Trophoblast cell (in vitro differentiated cells and primary cell): Measurements from ENCODE around the gene S100A12.

Experiments used
- DNase-seq, 2 donors: peaks; one replicate each; pipeline ENCODE4 v3.0.0-alpha.2; 2016
- H2AFZ ChIP-seq: 2 replicates; pipeline ENCODE4 v1.6.1; 2013; ENCODE audit warnings: low read length, moderate library complexity, mild to moderate bottlenecking; ENCODE audit not compliant: insufficient read depth, poor library complexity
- H2AK5ac ChIP-seq: 2 replicates; pipeline ENCODE4 v1.6.1; 2013; ENCODE audit warnings: mild to moderate bottlenecking, low read length
- H2BK120ac ChIP-seq: 2 replicates; pipeline ENCODE4 v1.6.1; 2013; ENCODE audit warnings: low read length, mild to moderate bottlenecking, moderate library complexity; ENCODE audit not compliant: insufficient read depth, poor library complexity
- H2BK12ac ChIP-seq: 2 replicates; pipeline ENCODE4 v1.6.1; 2013; ENCODE audit warnings: mild to moderate bottlenecking, low read length, moderate library complexity
- H2BK5ac ChIP-seq: 2 replicates; pipeline ENCODE4 v1.6.1; 2013; ENCODE audit warnings: low read length, low read depth, moderate library complexity, mild to moderate bottlenecking; ENCODE audit not compliant: poor library complexity
- H3K14ac ChIP-seq: 2 replicates; pipeline ENCODE4 v1.6.1; 2013; ENCODE audit warnings: mild to moderate bottlenecking, low read length
- H3K18ac ChIP-seq: 2 replicates; pipeline ENCODE4 v1.6.1; 2013; ENCODE audit warnings: mild to moderate bottlenecking, low read length
- H3K23ac ChIP-seq: 2 replicates; pipeline ENCODE4 v1.6.1; 2013; ENCODE audit warnings: low read length
- H3K27ac ChIP-seq: 2 replicates; pipeline ENCODE4 v1.5.1; 2013; ENCODE audit warnings: low read depth, mild to moderate bottlenecking, inconsistent platforms, low read length, moderate library complexity
- H3K27me3 ChIP-seq: 2 replicates; pipeline ENCODE4 v1.6.1; 2013; ENCODE audit warnings: inconsistent platforms, mild to moderate bottlenecking, low read length, moderate library complexity; ENCODE audit not compliant: insufficient read depth
- H3K36me3 ChIP-seq, 2 experiments: 1 replicate in 1 of 2; 2 replicates in 1 of 2; pipeline ENCODE4 v1.6.1; 2013; ENCODE audit warnings: low read length in 2 of 2, mild to moderate bottlenecking in 2 of 2, moderate library complexity in 1 of 2; ENCODE audit not compliant: insufficient read depth in 2 of 2, control insufficient read depth in 1 of 2
- H3K4ac ChIP-seq: 2 replicates; pipeline ENCODE4 v1.6.1; 2013; ENCODE audit warnings: low read depth, mild to moderate bottlenecking, low read length, moderate library complexity
- H3K4me1 ChIP-seq, 2 experiments: 1 replicate in 1 of 2; 2 replicates in 1 of 2; pipeline ENCODE4 v1.6.1; 2013; ENCODE audit warnings: low read length in 2 of 2, mild to moderate bottlenecking in 2 of 2, moderate library complexity in 1 of 2; ENCODE audit not compliant: insufficient read depth in 2 of 2, control insufficient read depth in 1 of 2
- H3K4me2 ChIP-seq: 2 replicates; pipeline ENCODE4 v1.6.1; 2013; ENCODE audit warnings: inconsistent platforms, mild to moderate bottlenecking, low read length, moderate library complexity
- H3K4me3 ChIP-seq: 2 replicates; pipeline ENCODE4 v1.5.1; 2013; ENCODE audit warnings: mild to moderate bottlenecking, low read depth, low read length, inconsistent platforms
- H3K79me1 ChIP-seq: one replicate; pipeline ENCODE4 v1.6.1; 2013; ENCODE audit warnings: low read length
- H3K79me2 ChIP-seq: 2 replicates; pipeline ENCODE4 v1.6.1; 2013; ENCODE audit warnings: low read length, mild to moderate bottlenecking; ENCODE audit not compliant: control insufficient read depth, insufficient read depth, poor library complexity
- H3K9ac ChIP-seq: 2 replicates; pipeline ENCODE4 v1.6.1; 2013; ENCODE audit warnings: mild to moderate bottlenecking, low read length
- H3K9me3 ChIP-seq: 2 replicates; pipeline ENCODE4 v1.6.1; 2013; ENCODE audit warnings: low read depth, mild to moderate bottlenecking, control low read depth, inconsistent platforms, low read length; ENCODE audit not compliant: insufficient read depth
- H4K12ac ChIP-seq: 2 replicates; pipeline ENCODE4 v1.6.1; 2013; ENCODE audit warnings: low read depth, mild to moderate bottlenecking, low read length, moderate library complexity
- H4K8ac ChIP-seq: 2 replicates; pipeline ENCODE4 v1.6.1; 2013; ENCODE audit warnings: low read depth, mild to moderate bottlenecking, low read length, moderate library complexity
- H4K91ac ChIP-seq: one replicate; pipeline ENCODE4 v1.6.1; 2013; ENCODE audit warnings: low read depth, mild to moderate bottlenecking, low read length, moderate library complexity
- WGBS: extraction: QIAGEN DNeasy Blood & Tissue Kit; methylation state at CpG from one replicate; pipeline ENCODE4 v1.1.7; 2013; ENCODE audit warnings: missing lambda C conversion rate; ENCODE audit not compliant: insufficient read length, insufficient coverage; ENCODE audit errors: extremely low coverage; 5-methylcytosine and 5-hydroxymethylcytosine counted together

The S100A12 gene

DNA sequence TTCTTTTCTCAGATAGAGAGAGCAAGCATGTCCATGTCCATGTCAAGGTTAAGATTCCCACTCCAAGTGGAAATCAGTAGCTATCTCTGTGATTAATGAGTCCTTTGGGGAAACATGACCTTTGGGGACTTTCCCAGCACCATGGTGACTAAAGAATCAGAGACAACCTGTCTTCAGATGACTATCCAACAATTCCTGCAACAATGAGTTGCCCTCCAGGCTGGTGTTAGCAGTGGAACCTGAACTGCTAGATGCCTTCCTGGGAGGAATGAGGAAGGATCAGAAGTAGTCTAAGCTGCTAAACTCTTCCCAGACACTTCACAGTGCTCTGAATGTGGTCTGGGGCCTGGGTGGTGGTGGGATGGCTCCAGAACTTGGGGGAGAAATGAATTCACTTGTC, 11.3 kb downstream of the S100A12 start:
- H2BK120ac ChIP-seq, result no peak overlapping the region
- H3K27me3 ChIP-seq, result no peaks in the 10 kb centered on the region
- no peak overlapping the region for H2BK12ac ChIP-seq
- H4K91ac ChIP-seq, result peak overlapping the region; percentile 40
- peak overlapping the region; percentile 48 for H3K27ac ChIP-seq
- H3K9ac ChIP-seq, result no peak overlapping the region
- no peak overlapping the region for H2AK5ac ChIP-seq
- peak overlapping the region; percentile 6 for H3K4me2 ChIP-seq
- H3K18ac ChIP-seq, result no peak overlapping the region
- H4K12ac ChIP-seq, result no peak overlapping the region
- no peak overlapping the region for H3K4ac ChIP-seq
- H3K9me3 ChIP-seq, result no peaks in the 10 kb centered on the region
- H3K14ac ChIP-seq, result no peak overlapping the region
- no peak overlapping the region for H4K8ac ChIP-seq
- no peaks in the 10 kb centered on the region for H3K79me2 ChIP-seq
- peak; percentile 98 to 99 for DNase-seq
- peaks cover 1% of the 10 kb centered on the region for H3K79me1 ChIP-seq
- H3K23ac ChIP-seq, result no peak overlapping the region
- H3K36me3 ChIP-seq, result no peaks in the 10 kb centered on the region
- H3K4me3 ChIP-seq, result no peak overlapping the region
- H3K4me1 ChIP-seq, result peaks cover 20 to 22% of the 10 kb centered on the region in 2 experiments
- H2AFZ ChIP-seq, result no peak overlapping the region
- no peak overlapping the region for H2BK5ac ChIP-seq

DNA sequence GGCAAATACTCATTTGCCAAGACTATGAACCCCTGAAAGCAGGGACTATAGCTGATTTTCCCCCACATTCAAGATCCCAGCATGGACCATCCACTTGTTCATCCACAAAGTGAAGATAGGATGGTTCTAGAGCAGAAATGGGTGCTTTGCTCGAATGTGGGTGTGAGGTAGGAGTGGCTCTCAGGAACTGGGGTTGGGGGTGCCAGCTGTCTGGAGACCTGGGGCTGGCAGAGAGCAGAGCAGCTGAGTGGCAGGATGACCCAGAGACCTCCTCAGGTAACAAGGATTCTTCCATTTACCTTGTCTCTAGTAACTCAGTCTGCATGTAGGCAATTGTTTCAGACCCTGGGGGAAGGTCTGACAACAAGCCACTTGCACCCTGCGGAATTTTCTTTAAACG, 11.8 kb downstream of the S100A12 start:
- no peak overlapping the region for H3K4ac ChIP-seq
- no peak overlapping the region for H2AFZ ChIP-seq
- peak in 1 of 2 donors; percentile 32 for DNase-seq
- no peak overlapping the region for H3K27ac ChIP-seq
- H4K91ac ChIP-seq, result peak overlapping the region; percentile 33
- H3K4me2 ChIP-seq, result no peak overlapping the region
- peaks cover 20 to 22% of the 10 kb centered on the region in 2 experiments for H3K4me1 ChIP-seq
- H3K27me3 ChIP-seq, result no peaks in the 10 kb centered on the region
- H3K4me3 ChIP-seq, result no peak overlapping the region
- H2BK12ac ChIP-seq, result no peak overlapping the region
- no peaks in the 10 kb centered on the region for H3K9me3 ChIP-seq
- no peak overlapping the region for H2BK120ac ChIP-seq
- H3K18ac ChIP-seq, result no peak overlapping the region
- no peaks in the 10 kb centered on the region for H3K79me2 ChIP-seq
- H3K23ac ChIP-seq, result no peak overlapping the region
- no peak overlapping the region for H4K8ac ChIP-seq
- H3K36me3 ChIP-seq, result no peaks in the 10 kb centered on the region
- H3K9ac ChIP-seq, result no peak overlapping the region
- H3K79me1 ChIP-seq, result peaks cover 1% of the 10 kb centered on the region
- no peak overlapping the region for H3K14ac ChIP-seq
- H4K12ac ChIP-seq, result no peak overlapping the region
- no peak overlapping the region for H2AK5ac ChIP-seq
- H2BK5ac ChIP-seq, result no peak overlapping the region
- WGBS, result no CpG with 5 or more reads among the region's 3 CpGs

GRCh38 chr1:153362187-153362775, 13.1 kb downstream of the S100A12 start:
- Histone ChIP-seq H4K91ac (no peak overlapping the region), H2AFZ (no peak overlapping the region), H3K4me2 (no peak overlapping the region), H3K27ac (no peak overlapping the region), H3K9ac (no peak overlapping the region), H3K79me1 (peaks cover 1% of the 10 kb centered on the region), H3K4me3 (no peak overlapping the region), H3K9me3 (no peaks in the 10 kb centered on the region), H3K23ac (no peak overlapping the region), H2BK12ac (no peak overlapping the region), H3K18ac (no peak overlapping the region), H3K14ac (no peak overlapping the region), H3K27me3 (no peaks in the 10 kb centered on the region), H4K12ac (no peak overlapping the region), H3K4me1 (peaks cover 24% of the 10 kb centered on the region in 2 experiments), H4K8ac (no peak overlapping the region), H2BK5ac (no peak overlapping the region), H3K4ac (no peak overlapping the region), H3K36me3 (no peaks in the 10 kb centered on the region), H2BK120ac (no peak overlapping the region), H2AK5ac (no peak overlapping the region), H3K79me2 (no peaks in the 10 kb centered on the region)
- no CpG with 5 or more reads among the region's 3 CpGs for WGBS
- no peak for DNase-seq

- H4K12ac ChIP-seq, result no peak overlapping the region
Measured at GRCh38 chr1:153361480-153362109, 13.8 kb downstream of the S100A12 start.

More at GRCh38 chr1:153361480-153362109, 13.8 kb downstream of the S100A12 start:
- Histone ChIP-seq H3K79me1 (peaks cover 1% of the 10 kb centered on the region), H3K4me2 (no peak overlapping the region), H3K4ac (no peak overlapping the region), H2BK120ac (no peak overlapping the region), H3K18ac (no peak overlapping the region), H3K4me3 (no peak overlapping the region), H2AK5ac (no peak overlapping the region), H3K27me3 (no peaks in the 10 kb centered on the region), H3K9me3 (no peaks in the 10 kb centered on the region), H2BK5ac (no peak overlapping the region), H3K79me2 (no peaks in the 10 kb centered on the region), H4K91ac (no peak overlapping the region), H2BK12ac (no peak overlapping the region), H3K14ac (no peak overlapping the region), H3K23ac (no peak overlapping the region), H3K9ac (no peak overlapping the region), H3K36me3 (no peaks in the 10 kb centered on the region), H3K4me1 (peaks cover 26 to 30% of the 10 kb centered on the region in 2 experiments), H2AFZ (no peak overlapping the region), H3K27ac (no peak overlapping the region), H4K8ac (no peak overlapping the region)
- DNase-seq, result no peak
- no CpG with 5 or more reads among the region's 4 CpGs for WGBS
